Neural crest cell (in vitro differentiated cells): ENCODE measurements around the gene AS3MT. TPM values are rescaled to one million over a fixed set of nuclear protein-coding genes. Genes with fewer than 3 reads are reported as not detected.
"Not testable (repeated sequence)": the region's sequence is repeated elsewhere in the genome, so short reads cannot be mapped to it uniquely, and the experiment has no call there.

ENCODE experiments used
- DNase-seq: peaks from one replicate; pipeline ENCODE4 v3.0.0; 2021; ENCODE audit warnings: low read depth, mixed read lengths, low spot score
- H3K27ac Mint-ChIP-seq: one replicate; pipeline ENCODE4 v1.8.0; 2021; ENCODE audit warnings: mild to moderate bottlenecking, mixed read lengths; ENCODE audit not compliant: unreplicated experiment
- H3K27me3 Mint-ChIP-seq: 2 replicates; pipeline ENCODE4 v1.8.0; 2021; ENCODE audit warnings: low read depth, mild to moderate bottlenecking, mixed read lengths
- H3K36me3 Mint-ChIP-seq: 2 replicates; pipeline ENCODE4 v1.8.0; 2021; ENCODE audit warnings: low read depth, mild to moderate bottlenecking, mixed read lengths
- H3K4me1 Mint-ChIP-seq: 2 replicates; pipeline ENCODE4 v1.8.0; 2021; ENCODE audit warnings: mixed read lengths
- H3K4me3 Mint-ChIP-seq: one replicate; pipeline ENCODE4 v1.8.0; 2021; ENCODE audit warnings: mild to moderate bottlenecking, mixed read lengths
- H3K9me3 Mint-ChIP-seq: 2 replicates; pipeline ENCODE4 v1.8.0; 2021; ENCODE audit warnings: mixed read lengths
- total RNA-seq: library from RNA; stranded (reverse); gene quantifications from 2 replicates; pipeline ENCODE4 v1.2.1, GENCODE V29; 2021
- TF ChIP-seq, protein P1 (sequence below): fragments of 200-600 bp; sonication (generic); conservative IDR thresholded peaks from 2 replicates; pipeline ENCODE4 v1.5.0; 2021; ENCODE audit warnings: antibody characterized with exemption, mild to moderate bottlenecking

AS3MT gene
- total RNA-seq, 1 donor from 2014 or later, result 10.4 TPM

DNA sequence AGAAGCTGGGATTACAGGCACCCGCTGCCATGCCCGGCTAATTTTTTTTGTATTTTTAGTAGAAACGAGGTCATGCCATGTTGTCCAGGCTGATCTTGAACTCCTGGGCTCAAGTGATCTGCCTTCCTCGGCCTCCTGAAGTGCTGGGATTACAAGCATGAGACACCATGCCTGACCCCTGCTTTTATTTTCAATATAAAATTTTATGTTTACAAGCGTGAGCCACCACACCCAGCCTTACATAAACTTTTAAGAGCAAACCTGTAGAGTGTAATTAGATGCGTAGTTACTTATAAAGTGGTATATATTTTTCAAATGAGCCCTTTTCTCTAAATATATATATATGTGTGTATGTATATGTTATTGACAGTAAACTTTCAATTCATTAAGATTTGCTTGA, 57.6 kb downstream of the AS3MT start:
- peaks cover 3% of the 10 kb centered on the region for H3K27me3 Mint-ChIP-seq
- H3K4me1 Mint-ChIP-seq, result peaks cover 18% of the 10 kb centered on the region
- no peaks in the 10 kb centered on the region for H3K9me3 Mint-ChIP-seq
- H3K36me3 Mint-ChIP-seq, result peaks cover 10% of the 10 kb centered on the region
- TF ChIP-seq, protein P1, sequence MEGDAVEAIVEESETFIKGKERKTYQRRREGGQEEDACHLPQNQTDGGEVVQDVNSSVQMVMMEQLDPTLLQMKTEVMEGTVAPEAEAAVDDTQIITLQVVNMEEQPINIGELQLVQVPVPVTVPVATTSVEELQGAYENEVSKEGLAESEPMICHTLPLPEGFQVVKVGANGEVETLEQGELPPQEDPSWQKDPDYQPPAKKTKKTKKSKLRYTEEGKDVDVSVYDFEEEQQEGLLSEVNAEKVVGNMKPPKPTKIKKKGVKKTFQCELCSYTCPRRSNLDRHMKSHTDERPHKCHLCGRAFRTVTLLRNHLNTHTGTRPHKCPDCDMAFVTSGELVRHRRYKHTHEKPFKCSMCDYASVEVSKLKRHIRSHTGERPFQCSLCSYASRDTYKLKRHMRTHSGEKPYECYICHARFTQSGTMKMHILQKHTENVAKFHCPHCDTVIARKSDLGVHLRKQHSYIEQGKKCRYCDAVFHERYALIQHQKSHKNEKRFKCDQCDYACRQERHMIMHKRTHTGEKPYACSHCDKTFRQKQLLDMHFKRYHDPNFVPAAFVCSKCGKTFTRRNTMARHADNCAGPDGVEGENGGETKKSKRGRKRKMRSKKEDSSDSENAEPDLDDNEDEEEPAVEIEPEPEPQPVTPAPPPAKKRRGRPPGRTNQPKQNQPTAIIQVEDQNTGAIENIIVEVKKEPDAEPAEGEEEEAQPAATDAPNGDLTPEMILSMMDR, result no peak
- no peak for DNase-seq
- no peak overlapping the region for H3K27ac Mint-ChIP-seq
- H3K4me3 Mint-ChIP-seq, result no peak overlapping the region

DNA sequence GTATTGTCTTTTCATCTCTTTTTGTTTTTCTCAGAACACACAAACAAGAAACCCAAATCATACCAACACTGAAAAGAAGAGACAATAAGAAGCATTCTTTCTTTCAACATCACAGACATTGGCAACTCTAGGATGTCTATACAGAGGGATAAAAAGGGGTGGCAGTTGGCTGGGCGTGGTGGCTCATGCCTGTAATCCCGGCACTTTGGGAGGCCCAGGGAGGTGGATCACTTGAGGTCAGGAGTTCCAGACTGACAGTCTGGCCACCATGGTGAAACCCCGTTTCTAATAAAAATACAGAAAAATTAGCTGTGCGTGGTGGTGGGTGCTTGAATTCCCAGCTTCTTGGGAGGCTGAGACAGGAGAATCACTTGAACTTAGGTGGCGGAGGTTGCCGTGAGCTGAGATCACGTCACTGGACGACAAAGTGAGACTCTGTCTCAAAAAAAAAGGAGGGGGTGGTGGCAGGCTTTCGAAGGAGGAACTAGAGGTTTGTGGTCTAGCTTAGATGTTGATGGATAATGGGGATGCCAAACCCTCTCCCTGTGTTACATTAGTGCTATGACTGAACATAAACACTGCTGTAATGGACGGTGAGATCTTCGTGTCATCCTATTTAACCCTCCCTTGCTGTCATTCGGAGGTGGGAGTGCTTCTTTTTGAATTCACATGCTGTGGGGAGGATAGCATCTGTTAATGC, 58.2 kb downstream of the AS3MT start:
- Mint-ChIP-seq H3K4me3 (no peak overlapping the region), H3K27me3 (peaks cover under 1% of the 10 kb centered on the region), H3K27ac (peak overlapping the region; percentile 23), H3K9me3 (no peaks in the 10 kb centered on the region), H3K4me1 (peaks cover 12% of the 10 kb centered on the region), H3K36me3 (peaks cover 12% of the 10 kb centered on the region)
- TF ChIP-seq, protein P1, result no peak
- no peak for DNase-seq

DNA sequence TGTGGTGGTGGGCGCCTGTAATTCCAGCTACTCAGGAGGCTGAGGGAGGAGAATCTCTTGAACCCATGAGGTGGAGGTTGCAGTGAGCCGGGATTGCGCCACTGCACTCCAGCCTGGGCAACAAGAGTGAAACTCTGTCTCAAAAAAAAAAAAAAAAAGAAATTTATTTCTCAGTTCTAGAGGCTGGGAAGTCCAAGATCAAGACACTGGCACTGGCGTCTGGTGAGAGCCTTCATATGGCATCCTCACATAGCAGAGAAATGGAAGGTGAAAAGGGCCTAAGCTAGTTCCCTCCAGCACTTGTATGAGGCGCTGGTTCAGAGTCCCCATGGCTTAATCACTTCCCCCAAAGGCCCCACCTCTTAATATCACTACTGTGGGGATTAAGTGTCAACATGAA, 59.2 kb downstream of the AS3MT start:
- H3K36me3 Mint-ChIP-seq, result peaks cover 11% of the 10 kb centered on the region
- DNase-seq, H3K9me3 Mint-ChIP-seq, H3K27ac Mint-ChIP-seq, H3K4me1 Mint-ChIP-seq, H3K4me3 Mint-ChIP-seq, H3K27me3 Mint-ChIP-seq: not testable (repeated sequence)

DNA sequence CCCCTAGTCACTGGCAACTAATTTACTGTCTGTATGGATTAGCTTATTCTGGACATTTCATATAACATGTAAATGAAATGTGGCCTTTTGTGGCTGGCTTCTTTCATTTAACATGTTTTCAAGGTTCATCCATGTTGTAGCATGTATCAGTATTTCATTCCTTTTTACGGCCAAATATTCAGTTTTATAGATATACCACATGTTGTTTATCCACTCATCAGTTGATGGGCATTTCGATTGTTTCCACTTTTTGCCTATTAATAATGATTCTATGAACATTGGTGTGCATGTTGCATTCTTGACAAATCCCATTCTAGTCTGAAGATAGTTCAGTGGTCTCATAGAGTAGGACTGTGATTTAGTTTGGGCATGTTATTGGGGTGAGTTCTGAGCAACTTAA, 61.5 kb downstream of the AS3MT start:
- no peaks in the 10 kb centered on the region for H3K9me3 Mint-ChIP-seq
- TF ChIP-seq, protein P1, result no peak
- no peaks in the 10 kb centered on the region for H3K4me1 Mint-ChIP-seq
- no peaks in the 10 kb centered on the region for H3K27me3 Mint-ChIP-seq
- DNase-seq, result no peak
- H3K36me3 Mint-ChIP-seq, result peaks cover 11% of the 10 kb centered on the region
- H3K27ac Mint-ChIP-seq, result no peak overlapping the region
- no peak overlapping the region for H3K4me3 Mint-ChIP-seq

DNA sequence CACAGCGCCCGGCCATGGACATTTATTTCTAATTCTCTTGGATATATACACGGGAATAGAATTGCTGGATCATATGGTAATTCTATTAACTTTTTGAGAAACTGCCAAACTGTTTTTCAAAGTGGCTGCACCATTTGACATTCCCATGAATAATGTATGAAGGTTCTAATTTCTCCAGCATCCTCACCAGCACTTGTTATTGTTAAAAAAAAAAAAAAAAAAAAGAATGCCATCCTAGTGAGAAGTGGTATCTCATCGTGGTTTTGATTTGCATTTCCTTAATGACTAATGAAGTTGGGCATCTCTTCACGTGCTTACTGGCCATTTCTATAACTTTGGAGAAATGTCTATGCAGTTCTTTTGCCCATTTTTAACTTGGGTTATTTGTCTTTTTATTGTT, 62.4 kb downstream of the AS3MT start:
- TF ChIP-seq, protein P1, result no peak
- H3K36me3 Mint-ChIP-seq, result peaks cover 11% of the 10 kb centered on the region

DNA sequence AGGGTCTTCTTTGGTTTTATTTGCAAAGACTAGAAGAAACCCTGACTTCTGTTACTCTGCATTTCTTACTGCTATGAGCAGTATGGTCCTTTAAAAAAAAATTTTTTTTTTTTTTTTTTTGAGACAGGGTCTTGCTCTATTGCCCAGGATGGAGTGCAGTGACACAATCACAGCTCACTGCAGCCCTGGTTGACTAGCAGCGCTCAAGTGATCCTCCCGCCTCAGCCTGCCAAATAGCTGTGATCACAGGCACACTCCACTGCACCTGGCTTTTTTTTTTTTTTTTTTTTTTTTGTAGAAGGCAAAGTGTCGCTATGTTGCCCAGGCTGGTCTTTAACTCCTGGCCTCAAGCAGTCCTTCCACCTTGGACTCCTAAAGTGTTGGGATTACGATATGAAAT, 66.2 kb downstream of the AS3MT start:
- Mint-ChIP-seq H3K9me3 (no peaks in the 10 kb centered on the region), H3K27me3 (no peaks in the 10 kb centered on the region), H3K4me1 (no peaks in the 10 kb centered on the region), H3K27ac (no peak overlapping the region), H3K36me3 (peaks cover 7% of the 10 kb centered on the region), H3K4me3 (no peak overlapping the region)
- TF ChIP-seq, protein P1, result no peak
- no peak for DNase-seq

More for the DNA sequence above, 62.4 kb downstream of the AS3MT start:
- Mint-ChIP-seq H3K4me3 (no peak overlapping the region), H3K9me3 (no peaks in the 10 kb centered on the region), H3K27ac (no peak overlapping the region), H3K27me3 (no peaks in the 10 kb centered on the region), H3K4me1 (no peaks in the 10 kb centered on the region)
- DNase-seq, result no peak
